OCI-M1 (cell line): ENCODE measurements around the gene TNNT2.

Source experiments
- DNase-seq: peaks from one replicate; lab custom pipeline; 2025; lab: John Stamatoyannopoulos, UW

TNNT2 gene

GRCh38 chr1:201313086-201313485, 64.4 kb downstream of the TNNT2 start:
- DNase-seq: no peak

- DNase-seq: no peak
These were observed 65.2 kb downstream of the TNNT2 start for GRCh38 chr1:201312298-201312697.

GRCh38 chr1:201311356-201312011, 66.0 kb downstream of the TNNT2 start:
- DNase-seq: no peak

GRCh38 chr1:201310986-201311355, 66.5 kb downstream of the TNNT2 start:
- no peak for DNase-seq

GRCh38 chr1:201310251-201310985, 67.1 kb downstream of the TNNT2 start:
- DNase-seq: no peak

DNA sequence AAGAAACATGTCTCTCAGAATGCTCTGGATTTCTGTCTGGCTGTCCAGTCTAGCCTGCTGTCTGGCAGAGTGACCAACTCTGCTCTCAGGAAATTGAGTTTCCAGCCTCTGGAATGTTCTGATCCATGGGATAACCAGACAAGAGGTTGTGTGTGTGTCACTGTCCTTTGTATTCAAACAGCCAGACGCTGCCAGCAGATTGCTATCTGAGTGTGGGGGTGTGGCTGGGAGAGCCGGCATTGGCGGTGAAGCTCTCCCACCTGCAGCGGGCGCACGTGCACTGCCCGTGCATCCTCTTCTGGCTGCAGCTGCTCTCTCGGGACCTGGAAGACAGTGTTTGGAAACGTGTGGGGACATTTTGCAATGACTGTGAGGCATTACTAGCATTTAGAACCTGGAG, 68.1 kb downstream of the TNNT2 start:
- DNase-seq: peak; percentile 72
